Measurements from ENCODE around the gene GDF15.
"Not testable (repeated sequence)": the region's sequence is repeated elsewhere in the genome, so short reads cannot be mapped to it uniquely, and the experiment has no call there.

Gene GDF15, protein sequence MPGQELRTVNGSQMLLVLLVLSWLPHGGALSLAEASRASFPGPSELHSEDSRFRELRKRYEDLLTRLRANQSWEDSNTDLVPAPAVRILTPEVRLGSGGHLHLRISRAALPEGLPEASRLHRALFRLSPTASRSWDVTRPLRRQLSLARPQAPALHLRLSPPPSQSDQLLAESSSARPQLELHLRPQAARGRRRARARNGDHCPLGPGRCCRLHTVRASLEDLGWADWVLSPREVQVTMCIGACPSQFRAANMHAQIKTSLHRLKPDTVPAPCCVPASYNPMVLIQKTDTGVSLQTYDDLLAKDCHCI

DNA sequence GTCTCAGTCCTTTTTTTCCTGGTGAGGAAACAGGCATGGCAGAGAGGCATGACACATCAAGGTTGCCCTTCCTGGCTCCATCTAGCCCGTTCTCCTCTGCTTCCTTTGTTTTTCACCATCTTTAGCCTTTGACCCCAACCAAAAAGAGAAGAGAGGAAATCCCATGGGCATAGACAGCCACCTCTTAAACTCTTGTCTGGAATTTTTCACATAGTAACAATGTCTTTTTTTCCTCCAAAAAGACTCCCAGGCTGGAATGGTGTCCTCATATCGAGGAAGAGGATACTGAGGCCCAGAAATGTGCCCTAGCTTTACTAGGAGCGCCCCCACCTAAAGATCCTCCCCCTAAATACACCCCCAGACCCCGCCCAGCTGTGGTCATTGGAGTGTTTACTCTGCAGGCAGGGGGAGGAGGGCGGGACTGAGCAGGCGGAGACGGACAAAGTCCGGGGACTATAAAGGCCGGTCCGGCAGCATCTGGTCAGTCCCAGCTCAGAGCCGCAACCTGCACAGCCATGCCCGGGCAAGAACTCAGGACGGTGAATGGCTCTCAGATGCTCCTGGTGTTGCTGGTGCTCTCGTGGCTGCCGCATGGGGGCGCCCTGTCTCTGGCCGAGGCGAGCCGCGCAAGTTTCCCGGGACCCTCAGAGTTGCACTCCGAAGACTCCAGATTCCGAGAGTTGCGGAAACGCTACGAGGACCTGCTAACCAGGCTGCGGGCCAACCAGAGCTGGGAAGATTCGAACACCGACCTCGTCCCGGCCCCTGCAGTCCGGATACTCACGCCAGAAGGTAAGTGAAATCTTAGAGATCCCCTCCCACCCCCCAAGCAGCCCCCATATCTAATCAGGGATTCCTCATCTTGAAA, at the start of gene GDF15:
GDF15 (plus strand) TSS at position 484 of the 868 bp plus-strand sequence; CDS start at position 516, 32 bp downstream.
- DNase-seq = no peak

DNA sequence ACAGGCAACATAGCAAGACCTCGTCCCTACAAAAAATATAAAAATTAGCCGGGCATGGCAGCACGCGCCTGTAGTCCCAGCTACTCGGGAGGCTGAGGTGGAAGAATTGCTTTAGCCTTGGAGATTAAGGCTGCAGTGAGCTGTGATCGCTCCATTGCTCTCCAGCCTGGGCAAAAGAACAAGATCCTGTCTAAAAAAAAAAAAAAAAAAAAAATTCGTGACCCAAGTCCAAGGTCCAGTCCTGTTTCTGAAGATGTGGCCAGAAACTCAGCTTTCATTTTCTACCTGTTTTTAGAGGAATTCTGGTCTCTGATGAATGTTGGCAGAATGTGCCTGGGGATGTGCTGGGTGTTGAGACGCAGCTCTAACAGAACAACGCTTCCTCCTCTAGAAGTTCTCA, 47.4 kb upstream of the GDF15 start:
- DNase-seq = no peak

DNA sequence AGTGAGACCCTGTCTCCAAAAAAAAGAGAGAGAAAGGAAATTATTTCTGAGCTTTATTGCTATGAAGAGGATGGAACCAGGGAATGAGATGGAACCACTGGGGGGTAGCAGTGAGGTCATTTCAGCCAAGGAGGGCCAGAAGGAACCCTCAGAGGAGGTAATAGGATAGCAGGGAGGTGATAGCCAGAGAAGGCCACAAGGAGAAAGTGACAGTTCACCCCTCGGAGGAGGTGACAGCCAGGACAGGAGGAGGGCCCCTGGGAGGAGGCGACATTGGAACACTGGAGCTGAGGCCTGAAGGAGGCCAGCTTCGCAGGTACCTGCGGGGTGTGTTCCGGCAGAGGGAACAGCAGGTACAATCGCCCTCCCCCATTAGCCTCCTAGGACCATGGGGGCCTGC, 46.2 kb upstream of the GDF15 start:
- DNase-seq = no peak

DNA sequence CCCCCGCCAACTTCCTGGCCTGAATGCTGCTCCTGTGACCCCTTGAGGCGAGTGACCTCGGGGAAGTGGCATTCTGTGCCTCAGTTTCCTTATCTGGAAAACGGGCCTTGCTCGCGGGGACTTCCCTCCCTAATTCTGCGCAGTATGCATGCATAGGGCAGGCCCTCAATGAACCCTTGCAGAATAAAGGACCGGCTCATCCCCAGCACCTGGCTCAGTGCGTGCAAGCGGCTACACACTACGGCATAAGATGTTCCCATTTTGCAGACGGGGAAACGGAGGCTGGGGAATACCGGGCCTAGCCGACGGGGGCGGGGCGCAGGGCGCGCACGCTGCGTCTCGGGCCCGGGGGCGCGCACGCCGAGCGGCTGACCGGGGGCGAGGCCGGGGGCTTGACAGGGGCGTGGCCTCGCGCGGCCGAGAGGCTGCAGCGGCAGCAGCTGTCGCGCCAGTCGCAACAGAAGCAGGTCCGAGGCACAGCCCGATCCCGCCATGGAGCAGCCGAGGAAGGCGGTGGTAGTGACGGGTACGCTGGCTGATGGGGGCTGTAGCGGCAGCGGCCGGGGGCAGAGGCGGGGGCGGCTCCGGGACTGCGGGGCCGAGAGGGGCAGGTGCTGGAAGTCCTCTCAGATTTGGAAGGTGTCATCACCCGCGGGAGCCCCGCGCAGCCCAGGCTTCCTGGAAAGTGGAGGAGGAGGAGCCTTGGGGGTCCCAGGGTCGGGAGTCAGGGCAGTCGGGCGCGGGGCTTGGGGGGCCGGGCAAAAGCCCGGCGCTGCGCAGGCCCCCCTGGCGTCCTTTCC, 45.6 kb upstream of the GDF15 start, which contains the start of gene PGPEP1:
PGPEP1 (plus strand) TSS at position 409 of the 800 bp plus-strand sequence; CDS start at position 493, 84 bp downstream.
- DNase-seq = peak; percentile 52

DNA sequence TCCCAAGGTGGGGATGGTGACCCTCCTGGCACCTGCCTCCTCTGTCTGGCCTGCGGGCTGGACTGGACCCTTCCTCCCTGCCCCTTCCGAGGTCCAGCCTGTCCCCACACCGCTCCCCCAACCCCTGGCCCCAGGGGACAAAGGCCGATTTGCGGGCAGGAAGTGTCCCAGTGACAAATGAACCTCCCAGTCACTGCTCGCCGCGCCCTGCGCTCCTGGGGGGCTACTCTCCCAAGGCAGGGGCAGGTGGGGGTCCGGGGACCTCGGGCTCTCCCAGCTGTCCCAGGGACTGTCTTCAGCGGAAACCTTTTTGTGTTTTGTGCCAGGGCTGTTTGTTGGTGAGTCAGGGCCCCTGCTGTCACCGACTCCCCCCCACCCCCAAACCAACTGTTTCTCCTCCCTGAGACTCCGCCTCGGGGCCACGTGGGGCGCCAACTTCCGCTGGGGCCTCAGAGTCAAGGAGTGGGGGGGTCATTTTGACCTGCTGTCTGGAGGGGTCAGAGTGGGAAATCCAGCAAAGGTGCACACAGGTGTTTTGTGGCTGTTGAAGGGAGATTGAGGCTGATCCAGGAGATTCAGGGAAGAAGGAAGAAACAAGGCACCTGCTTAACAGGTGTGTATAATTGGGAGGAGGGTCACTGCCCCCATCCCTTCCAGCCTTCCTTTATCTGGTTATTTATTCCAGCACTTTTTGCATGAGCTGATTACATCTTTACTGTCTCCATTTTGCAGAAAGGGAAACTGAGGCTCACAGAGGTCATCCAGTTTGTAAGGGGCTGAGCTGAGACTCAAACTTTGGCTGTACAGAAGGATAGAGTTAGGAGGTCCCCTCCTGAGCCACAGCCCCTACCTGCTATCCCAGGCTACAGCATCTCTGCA, 44.7 kb upstream of the GDF15 start:
- peak; percentile 72 for DNase-seq

DNA sequence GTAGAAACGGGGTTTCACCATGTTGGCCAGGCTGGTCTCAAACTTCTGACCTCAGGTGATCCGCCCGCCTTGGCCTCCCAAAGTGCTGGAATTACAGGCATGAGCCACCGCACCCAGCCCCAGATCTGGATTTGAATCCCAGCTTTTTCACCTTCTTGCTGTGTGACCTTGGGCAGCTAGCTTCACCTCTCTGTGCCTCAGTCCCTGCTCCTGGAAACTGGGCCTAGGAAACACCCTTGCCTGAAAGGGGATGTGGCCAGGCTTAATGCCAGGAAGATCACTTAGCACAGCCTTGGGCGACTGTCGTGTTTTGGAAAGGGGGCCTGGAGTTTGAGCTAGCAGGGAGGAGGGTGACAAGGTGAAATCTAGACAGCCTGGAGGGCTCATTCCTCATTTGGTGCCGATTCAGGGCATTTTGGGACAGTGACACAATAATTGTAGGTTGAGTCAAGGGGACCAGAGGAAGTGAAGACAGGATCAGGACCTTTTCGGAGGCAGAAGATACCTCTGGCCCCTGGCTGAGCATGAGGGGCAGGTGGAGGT, 43.8 kb upstream of the GDF15 start:
- DNase-seq = no peak

DNA sequence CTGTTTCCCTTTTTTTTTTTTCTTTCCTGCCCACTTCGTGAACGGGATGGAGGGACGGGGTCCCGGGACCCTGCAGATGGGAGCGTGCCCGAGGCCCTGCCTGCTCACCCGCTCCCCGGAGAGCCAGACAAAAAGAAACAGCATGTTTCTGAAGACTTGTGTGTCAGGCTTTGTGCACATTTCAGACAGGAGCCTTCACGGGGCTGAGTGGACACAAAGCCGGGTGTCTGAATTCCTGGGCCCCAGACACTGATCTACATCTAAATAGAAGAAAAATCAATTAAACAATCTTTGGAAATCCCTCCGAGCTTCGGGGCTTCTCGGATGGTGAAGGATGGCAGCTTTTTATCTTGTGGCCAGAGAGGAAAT, 41.4 kb upstream of the GDF15 start:
- DNase-seq = no peak

DNA sequence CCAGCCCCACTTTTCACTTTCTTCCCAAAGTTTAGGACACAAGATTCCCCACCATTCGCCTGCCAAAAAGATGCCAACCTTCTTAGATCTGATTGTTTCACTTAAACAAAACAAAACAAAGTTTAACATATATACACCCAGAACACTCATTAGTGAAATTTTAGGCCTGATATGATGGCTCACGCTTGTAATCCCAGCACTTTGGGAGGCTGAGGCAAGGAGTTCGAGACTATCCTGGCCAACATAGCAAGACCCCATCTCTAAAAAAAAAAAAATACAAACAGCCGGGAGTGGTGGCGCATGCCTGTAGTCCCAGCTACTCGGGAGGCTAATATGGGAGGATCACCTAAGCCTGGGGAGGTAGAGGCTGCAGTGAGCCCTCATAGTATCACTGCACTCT, 40.7 kb upstream of the GDF15 start:
- DNase-seq = no peak

DNA sequence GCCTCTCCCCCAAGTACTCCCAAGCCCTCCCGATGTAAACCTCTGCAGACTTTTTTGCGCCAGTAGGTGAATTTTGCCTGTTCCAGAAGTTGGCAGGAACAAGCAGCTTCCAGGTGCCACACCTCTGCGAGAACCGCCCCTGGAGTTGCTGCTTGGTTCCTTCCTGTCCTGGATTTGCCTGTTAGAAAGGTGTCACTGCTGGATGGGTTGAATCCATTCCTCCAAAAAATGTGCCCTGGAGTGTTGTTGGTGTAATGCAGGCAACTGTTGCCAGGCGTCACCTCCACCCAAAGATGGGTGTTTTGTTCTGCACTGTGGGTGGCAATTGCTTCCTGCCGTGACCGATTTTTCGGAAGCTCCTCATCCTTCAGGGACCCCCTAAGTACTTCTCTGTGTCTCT, 39.9 kb upstream of the GDF15 start:
- DNase-seq = no peak

DNA sequence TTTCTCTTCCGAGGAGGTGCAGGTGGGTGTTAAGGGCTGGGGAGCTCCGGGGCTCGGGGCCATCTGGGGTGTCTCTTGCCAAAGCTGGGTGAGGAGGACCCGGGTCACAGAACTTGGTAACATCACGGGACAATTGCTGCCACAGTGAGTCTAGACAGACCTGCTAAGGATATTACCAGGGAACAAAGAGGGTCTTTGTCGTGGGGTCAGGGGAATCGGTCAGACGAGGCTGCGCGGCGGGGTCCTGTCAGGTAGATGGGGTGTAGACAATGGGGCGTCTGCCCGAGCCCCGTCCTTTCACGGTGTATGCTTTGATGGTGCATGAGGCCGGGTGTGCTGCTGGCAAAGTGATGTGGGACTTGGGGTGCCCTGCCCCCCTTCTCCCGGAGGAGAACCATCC, 37.8 kb upstream of the GDF15 start:
- no peak for DNase-seq

DNA sequence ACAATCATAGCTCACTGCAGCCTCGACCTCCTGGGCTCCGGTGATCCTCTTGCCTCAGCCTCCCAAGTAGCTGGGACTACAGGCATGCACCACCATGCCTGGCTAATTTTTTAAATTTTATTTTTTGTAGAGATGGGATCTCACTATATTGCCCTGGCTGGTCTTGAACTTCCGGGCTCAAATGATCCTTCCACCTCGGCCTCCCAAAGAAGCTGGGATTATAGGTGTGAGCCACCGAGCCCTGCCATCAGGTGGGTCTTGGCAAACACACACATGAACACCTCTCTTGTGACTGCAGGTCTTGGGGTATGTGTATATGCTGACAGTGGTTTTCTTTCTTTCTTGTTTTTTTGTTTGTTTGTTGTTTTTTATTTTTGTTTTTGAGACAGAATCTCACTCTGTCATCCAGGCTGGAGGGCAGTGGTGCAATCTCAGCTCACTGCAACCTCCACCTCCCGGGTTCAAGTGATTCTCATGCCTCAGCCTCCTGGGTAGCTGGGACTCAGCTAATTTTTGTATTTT, 37.1 kb upstream of the GDF15 start:
- not testable (repeated sequence) for DNase-seq

DNA sequence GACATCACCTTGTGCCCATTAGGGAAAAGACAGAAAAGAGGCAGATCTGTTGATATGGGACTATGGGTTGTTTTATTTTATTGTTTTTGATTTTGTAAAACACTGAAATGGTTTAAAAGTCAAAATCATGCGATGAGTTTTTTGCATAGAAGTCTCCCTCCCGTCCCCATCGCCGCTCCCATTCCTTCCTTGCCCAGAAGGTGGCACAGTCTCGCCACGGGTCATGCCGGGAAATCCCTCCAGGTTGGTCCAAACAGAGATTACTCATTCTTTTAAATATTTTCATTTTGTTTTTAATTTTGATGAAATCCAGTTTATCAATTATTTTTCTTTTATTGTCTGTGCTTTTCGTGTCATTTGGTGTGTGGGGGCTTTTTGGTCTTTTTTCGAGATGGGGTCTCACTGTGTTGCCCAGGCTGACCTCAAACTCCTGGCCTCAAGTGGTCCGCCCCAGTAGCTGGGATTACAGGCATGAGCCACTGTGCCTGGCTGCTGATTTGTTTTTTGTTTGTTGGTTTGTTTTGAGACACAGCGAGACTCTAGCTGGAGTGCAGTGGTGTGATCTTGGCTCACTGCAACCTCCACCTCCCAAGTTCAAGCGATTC, 36.3 kb upstream of the GDF15 start:
- peak; percentile 10 for DNase-seq

DNA sequence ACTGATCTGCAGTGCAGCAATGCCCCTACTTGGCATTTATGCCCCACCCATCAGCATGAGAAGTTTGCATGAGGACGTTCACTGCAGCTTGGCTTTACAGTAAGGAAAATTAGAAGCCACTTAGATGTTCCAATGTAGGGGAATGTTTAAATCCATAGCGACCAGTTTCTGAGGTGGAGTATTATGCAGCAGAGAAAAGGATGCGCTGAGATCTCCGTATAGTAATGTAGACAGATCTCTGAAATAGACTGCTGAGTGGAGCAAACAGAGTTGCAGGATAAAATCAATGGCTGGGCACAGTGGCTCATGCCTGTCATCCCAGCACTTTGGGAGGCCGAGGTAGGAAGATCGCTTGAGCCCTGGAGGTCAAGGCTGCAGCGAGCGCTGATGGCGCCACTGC, 35.5 kb upstream of the GDF15 start:
- no peak for DNase-seq

DNA sequence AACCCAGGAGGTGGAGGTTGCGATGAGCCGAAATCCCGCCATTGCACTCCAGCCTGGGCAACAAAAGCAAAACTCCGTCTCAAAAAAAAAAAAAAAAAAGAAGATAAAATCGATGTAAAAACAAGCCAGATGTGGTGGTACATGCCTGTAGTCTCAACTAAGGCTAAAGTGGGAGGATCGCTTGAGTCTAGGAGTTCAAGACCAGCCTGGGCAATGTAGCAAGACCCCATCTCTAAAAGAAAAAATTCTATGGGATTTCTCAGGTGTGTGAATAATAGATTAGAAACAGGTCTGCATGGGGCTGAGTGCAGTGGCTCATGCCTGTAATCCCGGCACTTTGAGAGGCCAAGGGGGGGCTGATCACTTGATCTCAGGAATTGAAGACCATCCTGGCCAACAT, 34.4 kb upstream of the GDF15 start:
- no peak for DNase-seq

DNA sequence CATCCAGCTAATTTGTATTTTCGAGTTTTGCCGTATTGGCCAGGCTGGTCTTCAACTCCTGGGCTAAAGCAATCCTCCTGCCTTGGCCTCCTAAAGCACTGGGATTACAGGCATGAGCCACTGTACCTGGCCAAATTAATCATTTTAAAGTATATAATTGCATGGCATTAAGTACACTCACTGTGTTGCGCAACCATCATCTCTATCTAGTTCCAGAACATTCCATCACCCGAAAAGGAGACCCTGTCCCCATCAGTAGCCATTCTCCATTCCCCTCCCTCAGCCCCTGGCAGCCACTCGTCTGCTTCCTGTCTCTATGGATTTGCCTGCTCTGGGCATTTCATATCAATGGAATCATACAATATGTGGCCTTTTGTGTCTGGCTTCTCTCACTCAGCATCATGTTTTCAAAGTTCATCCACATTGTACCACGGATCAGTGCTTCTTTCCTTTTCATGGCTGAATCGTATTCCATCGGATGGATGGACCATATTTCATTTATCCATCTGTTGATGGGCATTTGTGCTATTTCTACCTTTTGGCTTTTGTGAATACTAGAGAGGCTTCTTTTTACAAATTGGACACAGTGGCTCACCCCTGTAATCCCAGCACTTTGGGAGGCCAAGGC, 32.5 kb upstream of the GDF15 start:
- no peak for DNase-seq

DNA sequence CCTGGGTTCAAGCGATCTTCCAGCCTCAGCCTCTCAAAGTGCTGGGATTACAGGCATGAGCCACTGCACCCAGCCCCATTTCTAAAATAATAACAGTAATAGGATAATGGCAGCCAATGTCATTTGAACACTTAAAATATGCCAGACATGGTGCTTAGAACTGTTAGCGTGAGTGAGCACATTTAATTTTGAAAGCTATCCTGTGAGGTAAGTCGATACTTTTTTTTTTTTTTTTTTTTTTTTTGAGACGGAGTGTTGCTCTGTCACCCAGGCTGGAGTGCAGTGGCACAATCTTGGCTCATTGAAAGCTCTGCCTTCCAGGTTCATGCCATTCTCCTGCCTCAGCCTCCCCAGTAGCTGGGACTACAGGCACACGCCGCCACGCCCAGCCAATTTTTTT, 31.2 kb upstream of the GDF15 start:
- DNase-seq = not testable (repeated sequence)

DNA sequence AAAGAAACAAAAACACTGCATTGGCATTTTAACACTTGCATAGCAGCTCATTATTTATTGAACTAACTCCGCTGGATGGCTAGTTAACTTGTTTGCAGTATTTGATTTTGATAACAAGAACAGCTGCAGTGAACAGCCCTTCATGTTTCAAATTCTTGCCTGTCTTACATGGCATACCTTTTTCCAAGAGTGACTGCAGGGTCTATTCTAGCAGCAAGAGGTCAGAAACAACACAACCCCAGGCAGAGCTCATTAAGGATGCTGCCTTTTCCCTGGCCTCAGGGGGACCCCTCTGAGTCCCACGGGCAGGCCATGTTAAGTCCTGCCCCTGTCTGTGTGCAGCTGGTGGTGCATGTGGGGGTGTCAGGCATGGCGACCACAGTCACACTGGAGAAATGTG, 28.9 kb upstream of the GDF15 start:
- no peak for DNase-seq

DNA sequence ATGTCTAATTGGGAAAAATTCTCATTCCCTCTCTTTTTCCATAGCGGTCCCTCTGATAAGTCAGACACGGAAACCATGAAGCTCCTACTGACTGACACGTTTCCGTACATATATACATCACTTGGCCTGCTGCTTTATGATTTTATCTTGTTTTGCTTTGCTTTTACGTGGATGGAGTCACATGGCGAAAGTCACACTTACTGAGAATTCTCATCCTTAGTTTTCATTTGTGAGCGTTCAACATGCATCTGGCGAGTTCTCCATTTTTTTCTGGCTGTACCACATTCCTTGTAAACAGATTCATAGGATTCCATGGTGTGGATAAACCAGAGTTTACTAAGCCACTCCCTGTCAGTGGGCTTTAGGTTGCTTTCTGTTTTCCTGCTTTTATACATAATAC, 24.3 kb upstream of the GDF15 start:
- no peak for DNase-seq

DNA sequence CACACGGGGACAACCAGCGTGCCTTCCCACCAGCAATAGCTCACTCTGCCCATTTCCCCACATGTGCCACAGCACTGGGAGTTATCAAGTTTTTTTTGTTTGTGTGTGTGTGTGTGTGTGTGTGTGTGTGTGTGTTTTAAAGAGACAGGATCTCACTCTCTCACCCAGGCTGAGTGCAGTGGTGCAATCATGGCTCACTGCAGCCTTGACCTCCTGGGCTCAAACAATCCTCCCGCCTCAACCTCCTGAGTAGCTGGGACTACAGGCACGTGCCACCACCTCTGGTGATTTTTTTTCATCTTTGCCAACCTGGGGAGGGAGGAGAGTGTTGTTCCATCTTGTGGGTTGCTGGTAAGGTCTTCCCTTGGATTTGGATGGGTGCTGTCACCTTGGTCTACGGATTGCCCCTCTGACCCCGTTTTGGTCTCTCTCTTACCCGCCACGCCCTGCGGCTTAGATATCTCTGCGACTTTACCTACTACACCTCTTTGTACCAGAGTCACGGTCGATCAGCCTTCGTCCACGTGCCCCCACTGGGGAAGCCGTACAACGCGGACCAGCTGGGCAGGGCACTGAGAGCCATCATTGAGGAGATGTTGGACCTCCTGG, 22.9 kb upstream of the GDF15 start:
- DNase-seq = no peak

DNA sequence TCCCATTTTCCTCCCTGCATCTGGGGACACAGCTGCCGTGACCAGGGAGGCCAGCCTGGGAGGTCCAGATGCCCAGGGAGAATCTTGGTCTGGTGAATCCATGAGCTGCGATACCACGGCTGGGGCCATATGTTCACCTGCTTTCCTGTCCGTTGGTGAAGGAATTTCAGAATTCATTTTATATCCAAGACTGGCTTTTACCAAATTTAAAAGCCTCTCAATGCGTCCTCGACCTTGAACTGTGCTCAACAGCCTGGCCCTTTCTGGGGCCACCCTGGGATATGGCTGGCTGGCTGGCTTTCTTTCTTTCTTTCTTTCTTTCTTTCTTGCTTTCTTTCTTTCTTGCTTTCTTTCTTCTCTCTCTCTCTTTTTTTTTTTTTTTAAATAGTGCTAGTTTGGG, 22.2 kb upstream of the GDF15 start:
- no peak for DNase-seq

Data from CD4-positive, alpha-beta T cell treated with Interleukin-4 for 4 hours (primary cell).